ENCODE measurements around the gene MAN1A2.

MAN1A2 gene

GRCh38 chr1:117359561-117360289 is 7.5 kb upstream of the MAN1A2 start:
- in situ Hi-C loops (cut with MboI; ENCODE audit: low sequenced_read_pairs) = no loop called here

- in situ Hi-C loops (cut with MboI; ENCODE audit: low sequenced_read_pairs) = no loop called here
These were observed 4.3 kb upstream of the MAN1A2 start for GRCh38 chr1:117362986-117363385.

GRCh38 chr1:117363571-117364048 is 3.6 kb upstream of the MAN1A2 start:
- in situ Hi-C loops (cut with MboI; ENCODE audit: low sequenced_read_pairs) = no loop called here

GRCh38 chr1:117364240-117364639 is 3.0 kb upstream of the MAN1A2 start:
- in situ Hi-C loops (cut with MboI; ENCODE audit: low sequenced_read_pairs) = no loop called here

- in situ Hi-C loops (cut with MboI; ENCODE audit: low sequenced_read_pairs) = no loop called here
These were observed 1.7 kb upstream of the MAN1A2 start for GRCh38 chr1:117365350-117366176.

- in situ Hi-C loops (cut with MboI; ENCODE audit: low sequenced_read_pairs) = no loop called here
These were observed 838 bp upstream of the MAN1A2 start for GRCh38 chr1:117366177-117367045.

GRCh38 chr1:117368116-117369108 is 1.2 kb downstream of the MAN1A2 start:
- in situ Hi-C loops (cut with MboI; ENCODE audit: low sequenced_read_pairs) = no loop called here

GRCh38 chr1:117370071-117370470 is 2.8 kb downstream of the MAN1A2 start:
- in situ Hi-C loops (cut with MboI; ENCODE audit: low sequenced_read_pairs) = no loop called here

- in situ Hi-C loops (cut with MboI; ENCODE audit: low sequenced_read_pairs) = no loop called here
These were observed 3.3 kb downstream of the MAN1A2 start for GRCh38 chr1:117370509-117370908.

- in situ Hi-C loops (cut with MboI; ENCODE audit: low sequenced_read_pairs) = no loop called here
These were observed 4.3 kb downstream of the MAN1A2 start for GRCh38 chr1:117371441-117372151.

- in situ Hi-C loops (cut with MboI; ENCODE audit: low sequenced_read_pairs) = no loop called here
These were observed 5.7 kb downstream of the MAN1A2 start for GRCh38 chr1:117372863-117373412.

GRCh38 chr1:117373932-117374331 is 6.7 kb downstream of the MAN1A2 start:
- in situ Hi-C loops (cut with MboI; ENCODE audit: low sequenced_read_pairs) = no loop called here

- in situ Hi-C loops (cut with MboI; ENCODE audit: low sequenced_read_pairs) = no loop called here
These were observed 8.1 kb downstream of the MAN1A2 start for GRCh38 chr1:117375327-117375726.

GRCh38 chr1:117387060-117387633 is 19.9 kb downstream of the MAN1A2 start:
- in situ Hi-C loops (cut with MboI; ENCODE audit: low sequenced_read_pairs) = no loop called here

GRCh38 chr1:117388328-117388727 is 21.1 kb downstream of the MAN1A2 start:
- in situ Hi-C loops (cut with MboI; ENCODE audit: low sequenced_read_pairs) = no loop called here

GRCh38 chr1:117389284-117389683 is 22.0 kb downstream of the MAN1A2 start:
- in situ Hi-C loops (cut with MboI; ENCODE audit: low sequenced_read_pairs) = no loop called here

- in situ Hi-C loops (cut with MboI; ENCODE audit: low sequenced_read_pairs) = no loop called here
These were observed 22.5 kb downstream of the MAN1A2 start for GRCh38 chr1:117389779-117390178.

- in situ Hi-C loops (cut with MboI; ENCODE audit: low sequenced_read_pairs) = no loop called here
These were observed 25.5 kb downstream of the MAN1A2 start for GRCh38 chr1:117392771-117393170.

- in situ Hi-C loops (cut with MboI; ENCODE audit: low sequenced_read_pairs) = no loop called here
These were observed 28.8 kb downstream of the MAN1A2 start for GRCh38 chr1:117396074-117396473.
